T-cell (primary cell): ENCODE data around the gene SYCP2. TPM values are rescaled to one million over a fixed set of nuclear protein-coding genes. Genes with fewer than 3 reads are reported as not detected.

Source experiments
- ATAC-seq, 4 experiments: fragments of 200-7000 bp in 3 of 4; fragments of 150-1000 bp in 1 of 4; cut with Tn5 transposase; replicated peaks in 1 of 4; 1 replicate in 3 of 4; 2 replicates in 1 of 4; pipeline ENCODE4 v1.10.0; 2021; ENCODE audit warnings: moderate library complexity in 3 of 4, mild to moderate bottlenecking in 2 of 4, moderate number of reproducible peaks in 1 of 4
- CTCF ChIA-PET, 2 donors: fragments of 300-600 bp; sonication (Branson Sonifier 250); formaldehyde crosslinking; loops; one replicate each; lab custom pipeline; 2022; ENCODE audit warnings: antibody characterized with exemption in 2 of 2; lab: Charles Lee
- POLR2A ChIA-PET, 2 donors: fragments of 300-600 bp; sonication (Branson Sonifier 250); formaldehyde crosslinking; loops; one replicate each; lab custom pipeline; 2022; ENCODE audit warnings: antibody characterized with exemption in 2 of 2; lab: Charles Lee
- DNase-seq, 35 experiments: peaks; one replicate each; pipeline versions ENCODE4 v3.0.0 to v3.0.0-alpha.2; 2013 to 2023
- H3K27ac ChIP-seq: one replicate; pipeline ENCODE4 v1.5.1; 2013; ENCODE audit warnings: low read length
- H3K27me3 ChIP-seq, 2 experiments: replicated peaks in 1 of 2; 1 replicate in 1 of 2; 2 replicates in 1 of 2; pipeline versions ENCODE4 v1.6.1 to v1.7.0; 2013; ENCODE audit warnings: low read length in 1 of 2, mixed read lengths in 1 of 2; ENCODE audit not compliant: control insufficient read depth in 2 of 2, insufficient read depth in 2 of 2; ENCODE audit errors: extremely low read depth in 1 of 2
- H3K36me3 ChIP-seq, 2 donors: 1 replicate in 1 of 2; 2 replicates in 1 of 2; pipeline versions ENCODE4 v1.6.1 to v1.7.0; 2013; ENCODE audit warnings: low read length in 1 of 2; ENCODE audit not compliant: control insufficient read depth in 2 of 2, insufficient read depth in 1 of 2; ENCODE audit errors: extremely low read depth in 1 of 2
- H3K4me1 ChIP-seq, 2 experiments: 1 replicate in 1 of 2; 2 replicates in 1 of 2; pipeline versions ENCODE4 v1.6.1 to v1.7.0; 2013; ENCODE audit warnings: low read length in 2 of 2, mixed read lengths in 1 of 2; ENCODE audit not compliant: insufficient read depth in 2 of 2, control insufficient read depth in 1 of 2; ENCODE audit errors: extremely low read depth in 1 of 2
- H3K4me3 ChIP-seq, 2 donors: 1 replicate in 1 of 2; 2 replicates in 1 of 2; pipeline versions ENCODE4 v1.5.1 to v1.7.0; 2013; ENCODE audit warnings: mild to moderate bottlenecking in 2 of 2, low read length in 1 of 2, moderate library complexity in 1 of 2; ENCODE audit not compliant: control insufficient read depth in 1 of 2; ENCODE audit errors: extremely low read depth in 1 of 2
- H3K9me3 ChIP-seq: 2 replicates; pipeline ENCODE4 v1.7.0; 2013
- H3K27ac Mint-ChIP-seq, 2 donors: one replicate each; pipeline ENCODE4 v1.8.0; 2020 to 2021; ENCODE audit warnings: mild to moderate bottlenecking in 2 of 2, mixed read lengths in 2 of 2
- H3K27me3 Mint-ChIP-seq, 2 donors: one replicate each; pipeline ENCODE4 v1.8.0; 2021 to 2022; ENCODE audit warnings: mixed read lengths in 2 of 2
- H3K36me3 Mint-ChIP-seq: one replicate; pipeline ENCODE4 v1.8.0; 2021; ENCODE audit warnings: mixed read lengths
- H3K4me1 Mint-ChIP-seq, 3 donors: one replicate each; pipeline ENCODE4 v1.8.0; 2020 to 2022; ENCODE audit warnings: mixed read lengths in 3 of 3, mild to moderate bottlenecking in 1 of 3
- H3K4me3 Mint-ChIP-seq, 3 donors: one replicate each; pipeline ENCODE4 v1.8.0; 2020 to 2022; ENCODE audit warnings: mild to moderate bottlenecking in 3 of 3, mixed read lengths in 3 of 3, moderate library complexity in 3 of 3
- H3K9me3 Mint-ChIP-seq, 3 donors: one replicate each; pipeline ENCODE4 v1.8.0; 2020 to 2022; ENCODE audit warnings: mixed read lengths in 3 of 3
- WGBS: methylation state at CpG from one replicate; pipeline ENCODE4 v1.1.5; 2013; ENCODE audit warnings: missing lambda C conversion rate; ENCODE audit not compliant: insufficient coverage; 5-methylcytosine and 5-hydroxymethylcytosine counted together
- total RNA-seq, 35 experiments: library from RNA in 6 of 35; stranded (reverse) in 6 of 35; fragments of 120-200 nt in 1 of 35; gene quantifications; one replicate each; pipeline versions ENCODE4 v1.2.1 to v1.2.4 and lab custom pipeline; 2013 to 2026

The SYCP2 gene
- total RNA-seq, 5 donors from 2014 or later (not counting 1 experiment from before 2014, with no cell fraction given): 3.0 to 6.0 (median 3.8) TPM

DNA sequence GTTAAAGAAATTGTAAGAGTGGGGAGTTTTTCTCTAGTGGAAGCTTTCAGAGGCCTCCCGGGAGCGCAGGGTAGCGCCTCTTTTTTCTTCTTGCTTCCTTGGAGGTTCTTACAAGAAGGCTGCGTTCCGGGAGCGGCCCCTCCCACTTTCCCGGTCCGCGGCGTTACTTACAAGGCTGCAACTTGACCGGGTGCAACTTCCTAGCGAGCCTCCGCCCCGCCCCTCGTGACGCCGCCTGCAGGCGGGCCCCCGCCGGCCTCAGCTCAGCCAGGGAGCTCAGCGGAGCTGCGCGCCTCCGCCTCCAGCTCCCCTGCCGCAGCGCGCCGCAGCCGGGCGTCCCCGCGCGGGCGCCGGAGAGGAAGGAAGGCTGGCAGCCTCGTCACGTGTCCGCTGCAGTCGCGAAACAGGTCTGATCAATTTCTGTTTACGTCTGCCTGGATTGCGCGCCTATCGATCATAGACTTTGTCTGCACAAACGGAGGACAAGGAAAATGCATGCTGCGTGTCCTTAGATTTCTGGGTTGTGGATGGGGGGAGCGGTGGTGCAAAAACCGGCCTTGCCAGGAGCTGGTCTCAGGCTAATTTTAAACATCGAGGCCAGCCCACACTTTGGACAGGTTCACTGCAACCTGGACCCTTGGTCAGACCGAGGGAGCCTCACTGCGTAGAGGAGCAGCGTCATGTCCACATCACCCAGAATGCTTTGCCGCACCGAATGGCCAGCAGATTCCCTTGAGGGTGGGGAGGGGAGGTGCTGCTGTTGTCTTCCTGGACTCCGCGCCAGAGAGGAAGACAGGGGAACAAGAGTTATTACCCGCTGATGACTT lies 6.9 kb upstream of the SYCP2 start, which contains the start of the genes FAM217B and PPP1R3D:
FAM217B (plus strand) TSS at position 261 of the 827 bp plus-strand sequence. CDS start 3,555 bp downstream, outside the sequence.
PPP1R3D (minus strand) TSS at position 177 of the 827 bp plus-strand sequence. CDS start 374 bp downstream, outside the sequence.
- no peaks in the 10 kb centered on the region for H3K27me3 Mint-ChIP-seq
- H3K9me3 Mint-ChIP-seq: no peaks in the 10 kb centered on the region
- peaks cover 40 to 60% (median 55%) of the 10 kb centered on the region in 3 donors for H3K4me1 Mint-ChIP-seq
- Histone ChIP-seq H3K27ac (peak within 1 kb of the TSS; percentile 82), H3K9me3 (no peaks in the 10 kb centered on the region), H3K27me3 (no peaks in the 10 kb centered on the region), H3K36me3 (peaks cover 0 to 23% of the 10 kb centered on the region in 2 donors), H3K4me3 (peak within 1 kb of the TSS; percentile 84 to 97), H3K4me1 (peaks cover 11 to 13% of the 10 kb centered on the region in 2 experiments)
- H3K27ac Mint-ChIP-seq: peak within 1 kb of the TSS; percentile 96 to 98
- H3K36me3 Mint-ChIP-seq: peaks cover 18% of the 10 kb centered on the region
- DNase-seq (peak; percentile 75 to 92 (median 83)), ATAC-seq (peak; percentile 98 to 100 (median 98))
- ChIA-PET CTCF (interaction anchor here (0.6 to 2.3 kb wide), 7 partner anchors 9 to 117 kb away, joined by 3 to 16 read pairs (median 3); no protein-coding TSS in a partner anchor), POLR2A (interaction anchor here in 1 of 2 donors (0.5 to 1.3 kb wide), 3 partner anchors 8 to 1552 kb away, joined by 3 read pairs; no protein-coding TSS in a partner anchor)
- peak within 1 kb of the TSS; percentile 93 to 98 (median 97) for H3K4me3 Mint-ChIP-seq
- under 1% methylated on average over 53 of the region's 57 CpGs for WGBS

DNA sequence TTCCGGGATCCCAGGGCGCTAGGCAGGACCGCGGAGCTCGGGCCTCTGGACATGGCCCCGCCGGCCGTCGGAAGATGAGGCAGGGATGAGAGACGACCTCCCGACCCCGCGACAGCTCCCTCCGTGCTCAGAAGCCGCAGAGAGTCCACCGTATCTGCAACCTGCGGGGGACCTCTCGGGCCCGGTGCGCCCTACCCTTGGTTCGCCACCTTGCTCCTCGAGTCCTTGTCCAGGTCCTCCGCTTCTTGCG lies 6.4 kb upstream of the SYCP2 start:
- peaks cover 39 to 59% (median 52%) of the 10 kb centered on the region in 3 donors for H3K4me1 Mint-ChIP-seq
- no peaks in the 10 kb centered on the region for H3K27me3 Mint-ChIP-seq

DNA sequence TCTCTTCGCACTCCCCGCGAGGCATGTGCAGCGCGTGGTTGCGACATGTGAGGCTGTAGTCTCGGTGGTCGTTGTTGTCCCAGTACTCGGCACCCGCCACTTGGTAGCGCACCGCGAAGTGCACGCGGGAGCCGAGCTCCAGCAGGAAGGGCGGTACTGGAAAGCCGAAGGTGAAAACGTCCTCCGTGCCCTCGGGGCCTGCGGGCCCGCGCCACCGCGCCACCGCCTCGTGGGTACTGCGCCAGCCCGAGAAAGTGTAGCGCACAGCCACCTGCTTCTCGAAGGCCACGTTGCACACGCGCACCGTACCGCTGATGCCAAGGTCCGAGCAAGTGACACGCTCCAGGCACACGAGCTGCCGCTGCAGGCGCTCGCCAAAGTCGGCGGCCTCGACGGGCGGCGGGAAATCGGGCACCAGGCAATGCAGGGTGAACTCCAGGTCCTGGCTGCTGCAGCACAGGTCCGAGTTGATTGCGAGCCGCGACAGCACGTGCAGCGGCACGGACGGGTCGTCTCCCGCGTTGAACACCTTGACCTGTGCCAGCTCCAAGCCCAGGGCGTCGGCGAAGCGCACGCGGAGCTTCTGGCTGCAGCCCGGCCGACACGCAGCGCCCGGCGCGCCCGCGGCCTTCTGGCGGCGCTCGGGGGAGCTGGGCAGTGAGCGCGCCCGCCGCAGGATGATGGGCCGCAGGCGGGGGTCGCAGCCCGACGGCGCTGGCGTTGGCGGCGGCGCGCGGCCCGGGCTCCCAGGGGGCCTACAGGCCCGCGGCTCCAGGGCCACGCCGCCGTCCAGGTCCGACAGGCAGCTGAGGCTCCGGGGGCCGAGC lies 5.8 kb upstream of the SYCP2 start:
- Mint-ChIP-seq H3K9me3 (no peaks in the 10 kb centered on the region), H3K36me3 (peaks cover 11% of the 10 kb centered on the region), H3K27me3 (no peaks in the 10 kb centered on the region), H3K4me1 (peaks cover 36 to 59% (median 51%) of the 10 kb centered on the region in 3 donors), H3K27ac (peak overlapping the region; percentile 79 to 80), H3K4me3 (peak overlapping the region; percentile 78 to 98 (median 97))
- ChIA-PET CTCF (interaction anchor here (0.9 to 2.3 kb wide), 5 partner anchors 8 to 118 kb away, joined by 3 to 16 read pairs (median 7); no protein-coding TSS in a partner anchor), POLR2A (interaction anchor here in 1 of 2 donors (0.5 kb wide), 1 partner anchor 1291 kb away, joined by 3 read pairs; no protein-coding TSS in a partner anchor)
- ATAC-seq (no peak), DNase-seq (peak in 1 of 35 experiments; percentile 26)
- no peaks in the 10 kb centered on the region for H3K9me3 ChIP-seq
- peak overlapping the region; percentile 84 to 97 for H3K4me3 ChIP-seq
- peaks cover 11 to 15% of the 10 kb centered on the region in 2 experiments for H3K4me1 ChIP-seq
- H3K27ac ChIP-seq: no peak overlapping the region
- H3K36me3 ChIP-seq: peaks cover 0 to 13% of the 10 kb centered on the region in 2 donors
- WGBS: 56% methylated on average over 102 of the region's 104 CpGs
- H3K27me3 ChIP-seq: no peaks in the 10 kb centered on the region

More for the DNA sequence above, 6.4 kb upstream of the SYCP2 start:
- ATAC-seq (peak in 3 of 4 experiments; percentile 2 to 14 (median 7)), DNase-seq (peak in 3 of 35 experiments; percentile 2 to 6 (median 4))
- H3K9me3 ChIP-seq: no peaks in the 10 kb centered on the region
- Mint-ChIP-seq H3K27ac (peak overlapping the region; percentile 76 to 78), H3K36me3 (peaks cover 17% of the 10 kb centered on the region), H3K9me3 (no peaks in the 10 kb centered on the region), H3K4me3 (peak overlapping the region; percentile 93 to 98 (median 97))
- peaks cover 11 to 13% of the 10 kb centered on the region in 2 experiments for H3K4me1 ChIP-seq
- CTCF ChIA-PET: interaction anchor here (0.6 to 2.3 kb wide), 6 partner anchors 9 to 118 kb away, joined by 3 to 16 read pairs (median 5); no protein-coding TSS in a partner anchor
- H3K27me3 ChIP-seq: no peaks in the 10 kb centered on the region
- POLR2A ChIA-PET: interaction anchor here in 1 of 2 donors (0.7 to 1.3 kb wide), 2 partner anchors 9 to 1551 kb away, joined by 3 read pairs; no protein-coding TSS in a partner anchor
- H3K36me3 ChIP-seq: peaks cover 0 to 19% of the 10 kb centered on the region in 2 donors
- peak overlapping the region; percentile 57 for H3K27ac ChIP-seq
- H3K4me3 ChIP-seq: peak overlapping the region; percentile 84 to 97
- WGBS: 0% methylated on average over 17 of the region's 24 CpGs

DNA sequence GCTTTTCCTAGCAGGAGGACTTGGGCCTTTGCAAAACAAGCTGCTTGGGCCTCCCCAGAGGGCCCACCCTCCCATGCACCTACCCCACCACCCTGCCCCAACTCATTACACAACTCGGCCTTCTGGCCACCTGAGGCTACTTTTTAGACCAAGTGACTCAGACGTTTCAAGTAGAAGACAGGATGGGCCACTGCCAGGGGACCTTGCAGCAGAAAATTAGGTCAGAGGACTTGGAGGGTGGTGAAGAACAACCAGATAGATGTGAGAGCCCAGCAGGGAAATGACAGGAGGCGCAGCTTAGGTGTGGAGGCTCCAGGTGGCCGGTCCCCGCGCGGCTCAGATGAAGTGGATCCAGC lies 5.2 kb upstream of the SYCP2 start:
- H3K27ac ChIP-seq: no peak overlapping the region
- Mint-ChIP-seq H3K4me1 (peaks cover 36 to 61% (median 53%) of the 10 kb centered on the region in 3 donors), H3K27me3 (no peaks in the 10 kb centered on the region), H3K36me3 (peaks cover 9% of the 10 kb centered on the region), H3K4me3 (peak overlapping the region; percentile 78 to 98 (median 85)), H3K9me3 (no peaks in the 10 kb centered on the region), H3K27ac (peak overlapping the region; percentile 79 to 80)
- no peak overlapping the region for H3K4me3 ChIP-seq
- ChIA-PET POLR2A (interaction anchor here in 1 of 2 donors (0.5 kb wide), 1 partner anchor 1291 kb away, joined by 3 read pairs; no protein-coding TSS in a partner anchor), CTCF (interaction anchor here in 1 of 2 donors (0.9 kb wide), 1 partner anchor 12 kb away, joined by 3 read pairs; no protein-coding TSS in a partner anchor)
- H3K9me3 ChIP-seq: no peaks in the 10 kb centered on the region
- no peaks in the 10 kb centered on the region for H3K27me3 ChIP-seq
- peaks cover 11 to 17% of the 10 kb centered on the region in 2 experiments for H3K4me1 ChIP-seq
- peaks cover 0 to 7% of the 10 kb centered on the region in 2 donors for H3K36me3 ChIP-seq
- WGBS: 95% methylated on average over 6 of the region's 7 CpGs
- ATAC-seq (no peak), DNase-seq (no peak)

DNA sequence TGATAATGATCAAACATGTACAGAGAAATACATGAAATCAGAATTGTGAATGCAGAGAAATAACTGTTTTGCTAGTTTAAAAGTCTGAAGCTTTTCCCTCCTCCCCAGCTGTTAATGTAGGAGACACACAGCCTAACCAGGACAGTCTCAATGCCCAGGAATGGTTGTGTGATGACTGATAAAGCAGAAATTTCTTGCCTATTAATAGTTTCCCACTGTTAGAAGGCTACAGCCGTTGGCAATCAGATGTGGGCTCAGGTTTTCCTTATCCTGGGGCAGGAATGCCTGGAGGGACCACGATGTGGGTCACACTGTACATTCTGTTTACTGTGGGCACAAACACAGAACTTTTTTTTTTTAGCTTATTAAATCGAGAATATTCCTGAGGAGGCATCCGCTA lies 4.8 kb upstream of the SYCP2 start:
- Mint-ChIP-seq H3K9me3 (no peaks in the 10 kb centered on the region), H3K4me3 (peak overlapping the region; percentile 78 to 98 (median 85)), H3K27ac (peak overlapping the region; percentile 79 to 80), H3K4me1 (peaks cover 36 to 61% (median 53%) of the 10 kb centered on the region in 3 donors), H3K27me3 (no peaks in the 10 kb centered on the region), H3K36me3 (peaks cover 9% of the 10 kb centered on the region)
- WGBS: 100% methylated on average over 1 of the region's 4 CpGs
- DNase-seq: no peak
- ATAC-seq: no peak
- H3K4me1 ChIP-seq: peaks cover 11 to 17% of the 10 kb centered on the region in 2 experiments
- H3K27ac ChIP-seq: no peak overlapping the region
- peaks cover 0 to 6% of the 10 kb centered on the region in 2 donors for H3K36me3 ChIP-seq
- CTCF ChIA-PET: interaction anchor here in 1 of 2 donors (0.9 kb wide), 1 partner anchor 12 kb away, joined by 3 read pairs; no protein-coding TSS in a partner anchor
- no peaks in the 10 kb centered on the region for H3K9me3 ChIP-seq
- no peaks in the 10 kb centered on the region for H3K27me3 ChIP-seq
- POLR2A ChIA-PET: interaction anchor here in 1 of 2 donors (0.5 kb wide), 1 partner anchor 1290 kb away, joined by 3 read pairs; no protein-coding TSS in a partner anchor
- no peak overlapping the region for H3K4me3 ChIP-seq
